GM12801 (cell line): ENCODE results near the gene C10orf143.

Source experiments
- TF ChIP-seq, protein P1 (sequence below): IDR thresholded peaks from one replicate; pipeline ENCODE4 v1.5.1; 2011; ENCODE audit warnings: control low read depth; ENCODE audit not compliant: insufficient read length; ENCODE audit errors: extremely low read depth

Gene C10orf143

GRCh38 chr10:130048081-130048480 is 62.5 kb downstream of the C10orf143 start:
- TF ChIP-seq, protein P1, sequence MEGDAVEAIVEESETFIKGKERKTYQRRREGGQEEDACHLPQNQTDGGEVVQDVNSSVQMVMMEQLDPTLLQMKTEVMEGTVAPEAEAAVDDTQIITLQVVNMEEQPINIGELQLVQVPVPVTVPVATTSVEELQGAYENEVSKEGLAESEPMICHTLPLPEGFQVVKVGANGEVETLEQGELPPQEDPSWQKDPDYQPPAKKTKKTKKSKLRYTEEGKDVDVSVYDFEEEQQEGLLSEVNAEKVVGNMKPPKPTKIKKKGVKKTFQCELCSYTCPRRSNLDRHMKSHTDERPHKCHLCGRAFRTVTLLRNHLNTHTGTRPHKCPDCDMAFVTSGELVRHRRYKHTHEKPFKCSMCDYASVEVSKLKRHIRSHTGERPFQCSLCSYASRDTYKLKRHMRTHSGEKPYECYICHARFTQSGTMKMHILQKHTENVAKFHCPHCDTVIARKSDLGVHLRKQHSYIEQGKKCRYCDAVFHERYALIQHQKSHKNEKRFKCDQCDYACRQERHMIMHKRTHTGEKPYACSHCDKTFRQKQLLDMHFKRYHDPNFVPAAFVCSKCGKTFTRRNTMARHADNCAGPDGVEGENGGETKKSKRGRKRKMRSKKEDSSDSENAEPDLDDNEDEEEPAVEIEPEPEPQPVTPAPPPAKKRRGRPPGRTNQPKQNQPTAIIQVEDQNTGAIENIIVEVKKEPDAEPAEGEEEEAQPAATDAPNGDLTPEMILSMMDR = no peak

DNA sequence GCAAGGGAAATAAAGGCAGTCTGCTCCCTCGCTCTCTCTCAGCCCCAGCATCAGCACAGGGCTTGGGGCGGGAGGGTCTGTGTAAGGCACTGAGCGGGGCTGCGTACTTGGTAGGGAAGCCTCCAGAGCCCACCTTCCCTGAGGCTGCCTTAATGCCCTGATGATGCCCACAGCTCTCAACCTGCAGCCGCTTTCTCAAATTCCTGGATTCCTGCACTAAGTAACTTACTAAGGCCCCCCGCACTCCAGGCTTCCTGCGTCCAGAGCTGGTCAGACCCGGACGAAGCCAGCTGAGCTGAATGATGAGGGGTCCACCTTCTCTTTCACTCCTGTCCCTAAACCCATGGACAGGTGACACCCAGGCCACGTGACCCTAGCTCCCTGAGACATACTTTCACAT is 63.3 kb downstream of the C10orf143 start:
- TF ChIP-seq, protein P1 = no peak

GRCh38 chr10:130046591-130046990 is 64.0 kb downstream of the C10orf143 start:
- TF ChIP-seq, protein P1 = no peak

GRCh38 chr10:130045801-130046321 is 64.8 kb downstream of the C10orf143 start:
- TF ChIP-seq, protein P1 = no peak

DNA sequence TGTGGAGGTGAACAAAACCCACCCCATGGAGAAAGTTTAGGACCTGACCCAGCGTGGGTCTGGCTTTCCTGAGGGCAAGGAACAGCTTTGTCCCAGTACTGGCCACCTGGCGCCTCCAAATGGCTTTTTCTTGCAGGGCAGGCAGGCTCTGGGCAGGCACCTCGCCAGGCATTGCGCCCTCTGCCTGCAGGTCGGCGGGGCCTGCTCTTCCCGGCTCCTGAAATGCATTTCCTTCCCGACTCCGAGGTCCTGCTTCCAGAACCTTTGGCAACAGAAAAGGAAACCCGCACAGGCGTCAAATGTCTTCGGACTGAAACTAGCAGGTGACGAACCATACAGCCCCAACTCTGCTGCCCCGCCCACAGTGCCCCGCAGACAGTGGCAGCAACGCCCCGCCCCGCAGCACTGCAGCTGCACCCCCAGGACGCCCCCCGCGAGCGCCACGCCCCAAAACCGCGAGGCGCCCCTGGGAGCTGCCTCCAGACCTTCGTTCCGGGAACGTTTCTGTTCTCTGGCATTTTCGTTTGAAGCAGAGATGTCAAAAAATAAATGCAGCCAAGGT is 65.5 kb downstream of the C10orf143 start:
- TF ChIP-seq, protein P1 = no peak

DNA sequence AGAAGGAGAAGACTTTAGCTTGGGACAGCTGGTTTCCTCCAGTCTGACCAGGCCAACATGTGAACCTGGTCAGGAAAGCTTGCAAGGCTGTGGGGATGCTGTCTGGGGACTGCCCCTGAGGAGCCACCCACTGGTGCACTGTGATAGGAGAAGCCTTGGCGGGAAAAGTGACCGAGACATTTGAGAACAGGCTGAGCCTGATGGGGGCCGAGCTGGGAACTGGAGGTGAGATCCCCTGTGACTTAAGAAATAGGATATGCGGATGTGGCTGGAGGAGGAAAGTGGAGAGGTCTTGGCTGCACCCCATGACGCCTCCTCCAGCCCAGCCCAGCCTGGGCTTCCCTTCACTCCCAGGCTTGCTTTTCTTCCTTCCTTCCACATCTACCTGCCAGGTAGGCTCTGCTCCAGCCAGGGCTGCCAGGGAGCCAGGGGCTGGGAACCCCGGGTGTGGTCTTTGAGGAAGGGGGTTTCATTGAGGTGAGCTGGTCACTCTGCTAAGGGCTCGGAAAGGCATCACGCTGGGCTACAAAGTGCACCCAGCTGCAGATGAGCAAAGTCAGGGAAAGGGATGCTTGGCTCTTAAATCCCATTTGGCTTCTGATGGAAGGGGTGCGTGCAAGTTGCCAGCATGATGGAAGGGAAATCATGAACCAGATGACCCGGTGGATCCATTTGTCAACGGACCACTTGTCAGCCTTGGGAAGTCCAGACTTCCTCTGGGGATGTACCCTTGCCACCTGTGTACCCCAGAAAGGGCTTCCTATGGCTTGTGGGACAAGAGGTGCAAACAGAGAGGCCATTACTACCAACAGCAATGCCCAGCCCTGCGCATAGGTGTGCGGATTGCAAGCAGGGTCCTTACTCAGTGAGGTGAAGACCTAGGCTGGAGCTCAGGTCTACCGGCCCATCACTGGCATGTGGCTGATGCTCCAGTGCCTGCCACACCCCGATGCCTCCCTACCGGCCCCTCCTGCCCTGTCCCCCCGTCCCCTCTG is 66.3 kb downstream of the C10orf143 start:
- TF ChIP-seq, protein P1 = no peak

- TF ChIP-seq, protein P1 = no peak
These were observed 67.1 kb downstream of the C10orf143 start for GRCh38 chr10:130043491-130043890.
